ENCODE measurements around the gene N4BP3.
"Not testable (repeated sequence)": the region's sequence is repeated elsewhere in the genome, so short reads cannot be mapped to it uniquely, and the experiment has no call there.

The N4BP3 gene

DNA sequence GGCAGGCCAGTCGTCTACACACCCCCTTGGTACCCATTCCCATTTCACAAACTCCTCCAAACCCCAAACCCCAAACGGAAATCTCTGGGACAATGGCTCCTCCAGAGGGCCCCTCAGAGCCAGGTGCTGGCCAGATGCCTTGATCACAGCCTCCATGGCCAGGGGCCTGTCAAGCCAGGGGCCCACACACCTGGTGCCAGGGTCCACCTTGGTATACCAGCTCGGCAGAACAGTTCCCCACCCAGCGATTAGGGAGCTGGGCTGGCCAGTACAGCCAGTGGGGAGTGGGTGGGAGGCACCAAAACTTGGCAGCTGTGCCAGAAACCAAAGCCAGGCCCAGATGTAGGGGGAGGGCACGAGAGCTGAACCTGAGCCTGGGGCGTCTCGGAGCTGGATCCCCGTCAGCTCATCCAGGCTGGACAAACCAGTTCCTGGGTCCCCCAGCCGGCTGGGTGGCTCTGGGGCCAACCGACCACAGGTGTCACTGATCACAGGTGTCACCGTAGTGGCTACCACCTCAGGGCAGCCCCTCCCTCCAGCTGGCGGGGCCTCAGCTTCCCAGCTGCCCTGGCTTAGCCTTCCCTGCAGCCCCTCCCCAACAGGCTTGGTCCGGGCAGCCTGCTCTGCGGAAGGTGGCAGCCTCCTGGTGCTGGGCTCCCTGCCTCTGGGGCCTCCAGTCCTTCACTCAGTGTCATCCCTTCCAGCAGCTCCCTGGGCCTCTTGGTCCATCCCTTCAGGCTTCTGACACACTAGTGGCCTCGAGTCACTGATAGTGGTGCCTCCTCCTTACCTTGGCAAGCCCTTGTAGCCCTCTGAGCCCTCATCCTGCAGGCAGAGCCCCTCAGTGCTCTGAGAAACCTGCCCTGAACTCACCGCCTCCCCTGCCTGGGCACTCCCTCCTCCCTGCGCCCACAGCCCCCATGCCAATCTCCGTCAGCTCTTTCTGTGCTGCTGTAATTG, 10.9 kb downstream of the N4BP3 start:
- no peak for DNase-seq

DNA sequence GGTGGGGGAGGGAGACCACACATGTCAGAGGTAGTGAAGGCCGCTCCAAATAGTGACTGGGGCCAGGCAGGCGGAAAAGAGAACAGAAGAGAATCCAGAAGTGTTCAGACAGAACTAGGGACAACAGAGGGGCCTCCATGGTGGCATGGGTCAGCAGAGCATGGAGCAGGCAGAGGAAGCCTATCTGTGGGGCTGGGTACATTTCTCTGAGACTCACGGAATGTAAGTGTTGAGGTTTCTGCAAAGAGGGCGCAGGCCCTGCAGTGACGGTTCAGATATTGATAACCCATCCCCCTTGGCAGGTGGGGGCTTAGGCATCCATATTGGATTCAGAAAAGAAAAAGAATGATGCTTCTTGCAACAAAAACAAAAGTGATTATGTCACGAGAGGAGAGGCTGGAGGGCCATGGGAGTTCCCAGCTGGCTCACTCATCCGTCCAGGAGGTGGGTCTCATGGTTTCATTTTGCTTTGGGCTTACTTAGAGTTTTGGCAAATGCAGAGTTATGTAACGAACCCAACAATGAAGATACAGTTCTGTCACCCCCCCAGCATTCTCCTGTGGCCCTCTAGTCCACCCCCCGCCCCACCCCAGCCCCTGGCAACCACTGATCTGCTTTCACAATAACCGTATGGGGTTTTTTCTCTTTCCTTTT, 12.0 kb downstream of the N4BP3 start:
- no peak for DNase-seq

DNA sequence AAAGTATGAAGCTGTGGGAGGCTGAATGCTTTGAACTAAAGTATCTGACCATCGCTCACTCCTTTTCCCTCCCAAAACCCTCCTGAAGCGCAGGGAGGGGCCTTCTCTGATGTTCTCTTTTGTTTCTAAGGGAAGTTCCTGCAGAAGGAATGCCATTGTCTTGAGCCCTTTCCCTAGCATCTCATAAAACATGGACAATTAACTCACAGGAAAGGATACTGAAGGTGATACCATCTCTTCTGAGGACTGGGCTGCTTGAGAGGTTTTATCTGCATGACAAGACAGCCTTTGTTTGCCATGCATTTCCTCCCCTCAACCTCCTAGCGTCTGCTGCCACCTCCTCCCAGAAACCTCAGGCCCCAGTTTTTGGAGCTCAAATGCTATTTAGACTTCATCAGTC, 13.2 kb downstream of the N4BP3 start:
- no peak for DNase-seq

DNA sequence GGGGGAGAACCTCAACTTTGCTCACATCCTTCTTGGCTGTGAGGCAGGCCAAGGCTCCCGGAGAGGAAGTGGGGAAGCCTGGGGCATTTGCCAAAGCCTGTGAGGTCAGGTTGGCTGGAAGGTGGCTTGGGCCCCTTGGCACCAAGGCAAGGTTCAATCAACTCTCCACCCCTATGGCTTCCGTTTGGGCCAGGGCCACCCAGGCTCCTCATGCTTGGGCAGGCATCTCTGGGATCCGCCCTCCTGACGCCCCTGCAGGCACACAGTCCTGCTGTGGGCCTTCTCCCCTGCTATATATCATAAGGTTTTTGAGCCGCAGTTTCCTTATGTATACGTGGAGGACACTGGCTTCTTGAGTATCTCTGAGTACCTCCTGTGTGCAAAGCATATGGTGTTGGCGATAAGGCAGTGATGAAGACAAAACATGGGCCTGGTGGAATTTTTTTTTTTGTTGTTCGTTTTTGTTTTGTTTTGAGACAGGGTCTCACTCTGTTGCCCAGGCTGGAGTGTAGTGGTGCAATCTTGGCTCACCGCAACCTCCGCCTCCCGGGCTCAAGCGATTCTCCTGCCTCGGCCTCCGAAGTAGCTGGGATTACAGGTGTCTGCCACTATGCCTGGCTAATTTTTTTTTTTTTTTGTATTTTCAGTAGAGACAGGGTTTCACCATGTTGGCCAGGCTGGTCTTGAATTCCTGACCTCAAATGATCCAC, 14.1 kb downstream of the N4BP3 start:
- not testable (repeated sequence) for DNase-seq

- DNase-seq: no peak
These were observed 16.0 kb downstream of the N4BP3 start for GRCh38 chr5:178129296-178129695.

DNA sequence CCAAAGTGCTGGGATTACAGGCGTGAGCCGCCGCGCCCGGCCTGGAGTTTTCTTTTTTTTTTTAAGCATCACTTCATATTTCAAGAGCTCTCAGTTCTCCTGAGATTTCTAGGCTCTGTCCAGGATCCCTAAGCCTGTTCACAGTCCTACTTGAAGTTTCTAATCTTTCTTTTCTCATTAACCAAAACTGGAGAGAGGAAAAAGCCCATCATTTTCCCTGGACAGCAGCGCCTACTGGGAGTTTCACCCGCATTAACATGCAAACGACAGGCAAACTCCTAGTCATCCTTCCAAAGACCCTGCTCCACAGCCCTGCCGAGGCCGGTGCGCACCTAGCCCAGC, 16.9 kb downstream of the N4BP3 start:
- not testable (repeated sequence) for DNase-seq

DNA sequence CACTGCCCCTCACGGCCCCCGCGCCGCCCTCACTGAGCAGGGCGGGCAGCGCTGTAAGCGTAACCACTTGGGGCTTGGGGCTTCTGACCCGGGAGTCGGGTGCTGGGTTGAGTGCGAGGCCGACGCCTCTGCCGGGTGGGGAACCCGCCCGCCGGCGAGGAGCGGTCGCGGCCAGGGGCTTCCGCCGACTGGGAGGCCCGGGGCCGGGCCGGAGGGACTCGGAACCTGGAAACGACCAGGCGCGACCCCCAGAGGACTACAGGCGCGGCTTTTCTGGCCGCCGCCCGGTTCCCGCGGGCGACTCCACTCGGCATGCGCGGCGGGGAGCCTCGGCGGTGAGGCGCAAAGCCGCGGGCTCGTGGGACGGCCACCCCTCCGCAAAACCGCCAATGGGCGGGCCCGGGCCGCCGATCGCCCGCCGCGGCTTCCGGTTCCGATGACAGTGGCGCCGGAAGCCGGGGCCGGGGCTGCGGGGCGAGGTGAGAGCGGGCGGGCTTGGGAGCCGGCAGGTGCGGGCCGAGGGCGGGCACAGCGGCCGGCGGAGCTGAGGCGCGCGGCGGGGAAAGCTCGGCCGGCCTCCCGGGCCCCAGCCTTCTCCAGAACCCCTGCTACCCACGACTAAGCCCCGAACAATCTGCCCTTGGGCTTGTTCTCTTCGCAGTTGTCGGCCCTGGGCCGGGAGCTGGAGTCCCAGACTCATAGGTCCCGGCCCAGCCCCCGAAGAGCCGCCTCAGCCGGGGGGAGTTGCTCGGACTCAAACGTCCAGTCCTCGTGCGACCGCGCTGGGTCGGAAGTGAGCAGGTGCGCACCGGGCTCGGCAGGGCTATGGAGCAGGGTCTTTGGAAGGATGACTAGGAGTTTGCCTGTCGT, 17.5 kb downstream of the N4BP3 start, which contains the start of gene RMND5B:
TSS of gene RMND5B (plus strand) at position 439 of the 870 bp plus-strand sequence. CDS start 7,106 bp downstream, outside the sequence.
- peak; percentile 7 for DNase-seq

- DNase-seq: no peak
These were observed 18.2 kb downstream of the N4BP3 start for GRCh38 chr5:178131446-178131996.

GRCh38 chr5:178136990-178137389, 23.7 kb downstream of the N4BP3 start:
- no peak for DNase-seq

GRCh38 chr5:178137991-178138390, 24.7 kb downstream of the N4BP3 start:
- no peak for DNase-seq

- no peak for DNase-seq
These were observed 28.2 kb downstream of the N4BP3 start for GRCh38 chr5:178141550-178141949.

GRCh38 chr5:178142642-178143041, 29.3 kb downstream of the N4BP3 start:
- DNase-seq: no peak

DNA sequence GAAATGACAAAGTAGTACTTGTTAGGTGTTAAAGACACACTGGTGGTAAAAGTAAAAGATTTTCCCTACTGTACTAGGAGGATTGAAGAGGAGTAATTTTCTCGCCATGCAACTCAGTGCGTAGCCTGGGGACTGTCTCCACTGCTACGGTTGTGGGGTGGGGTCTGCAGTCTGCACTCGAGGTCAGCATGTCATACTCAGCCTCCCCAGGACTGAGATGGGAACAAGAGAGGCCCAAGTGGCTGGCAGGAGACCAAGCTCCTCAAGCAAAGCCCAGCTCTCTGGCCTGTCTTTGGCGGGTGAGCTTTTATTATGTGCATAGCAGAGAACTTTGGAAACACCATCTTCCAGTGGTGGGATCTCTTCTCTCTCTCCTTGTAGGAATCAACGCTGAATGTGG, 29.9 kb downstream of the N4BP3 start:
- DNase-seq: no peak

DNA sequence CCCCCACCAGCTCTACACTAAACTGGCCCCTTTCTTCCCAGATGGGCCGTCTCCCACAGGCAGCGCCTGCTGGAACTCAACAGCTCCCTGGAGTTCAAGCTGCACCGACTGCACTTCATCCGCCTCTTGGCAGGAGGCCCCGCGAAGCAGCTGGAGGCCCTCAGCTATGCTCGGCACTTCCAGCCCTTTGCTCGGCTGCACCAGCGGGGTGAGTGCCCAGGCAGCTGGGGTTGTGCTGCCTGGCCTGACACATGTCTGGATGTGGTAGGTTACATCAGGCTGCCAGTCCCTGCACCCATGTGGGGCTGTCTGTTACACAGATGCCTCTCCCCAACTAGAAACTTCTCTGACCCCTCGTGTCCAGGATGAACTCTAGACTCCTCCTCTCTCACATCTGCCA, 30.6 kb downstream of the N4BP3 start:
- no peak for DNase-seq

DNA sequence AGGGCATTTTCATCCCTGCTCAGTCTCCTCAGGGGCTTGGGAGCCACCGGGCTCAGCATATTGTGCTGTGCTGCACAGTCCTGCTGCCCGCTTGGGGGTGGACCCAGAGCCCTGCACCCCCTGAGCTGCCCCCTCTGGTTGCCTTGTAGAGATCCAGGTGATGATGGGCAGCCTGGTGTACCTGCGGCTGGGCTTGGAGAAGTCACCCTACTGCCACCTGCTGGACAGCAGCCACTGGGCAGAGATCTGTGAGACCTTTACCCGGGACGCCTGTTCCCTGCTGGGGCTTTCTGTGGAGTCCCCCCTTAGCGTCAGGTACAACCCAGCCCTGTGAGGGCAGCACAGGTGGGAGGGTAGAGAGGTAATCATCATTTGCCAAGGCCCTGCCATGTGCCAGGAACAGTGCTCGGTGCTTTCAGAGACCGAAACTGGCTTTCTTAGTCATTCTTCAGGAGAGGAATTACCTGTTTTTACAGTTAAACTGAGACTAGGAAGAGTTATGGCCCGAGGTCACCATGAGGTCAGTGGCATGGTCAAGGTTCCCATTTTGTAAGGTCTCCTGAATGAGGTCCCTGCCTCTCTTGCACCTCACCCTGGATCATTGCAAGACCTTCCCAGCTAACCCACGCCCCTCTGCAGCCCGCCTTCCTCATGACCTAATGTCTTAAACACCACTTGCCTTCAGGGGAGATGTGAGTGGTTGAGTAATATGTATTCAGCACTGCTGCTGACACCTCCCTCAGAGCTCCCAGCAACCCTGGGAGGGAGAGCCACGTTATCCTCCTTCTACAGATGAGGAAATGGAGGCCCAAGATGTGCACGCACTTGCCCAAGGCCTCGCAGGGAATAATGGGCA, 32.9 kb downstream of the N4BP3 start:
- no peak for DNase-seq

DNA sequence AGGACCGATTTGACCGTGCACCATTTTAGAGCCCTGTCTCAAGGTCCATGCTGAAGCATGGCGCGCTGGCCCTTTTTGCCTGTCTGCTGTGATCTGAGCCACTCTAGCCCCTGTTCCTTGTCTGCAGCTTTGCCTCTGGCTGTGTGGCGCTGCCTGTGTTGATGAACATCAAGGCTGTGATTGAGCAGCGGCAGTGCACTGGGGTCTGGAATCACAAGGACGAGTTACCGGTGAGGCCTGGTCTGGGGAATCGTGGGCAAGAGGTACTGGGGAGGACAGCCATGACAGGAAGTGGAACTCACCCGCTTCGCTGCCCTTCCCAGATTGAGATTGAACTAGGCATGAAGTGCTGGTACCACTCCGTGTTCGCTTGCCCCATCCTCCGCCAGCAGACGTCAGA, 34.1 kb downstream of the N4BP3 start:
- no peak for DNase-seq

- no peak for DNase-seq
These were observed 36.0 kb downstream of the N4BP3 start for GRCh38 chr5:178149199-178149932.

DNA sequence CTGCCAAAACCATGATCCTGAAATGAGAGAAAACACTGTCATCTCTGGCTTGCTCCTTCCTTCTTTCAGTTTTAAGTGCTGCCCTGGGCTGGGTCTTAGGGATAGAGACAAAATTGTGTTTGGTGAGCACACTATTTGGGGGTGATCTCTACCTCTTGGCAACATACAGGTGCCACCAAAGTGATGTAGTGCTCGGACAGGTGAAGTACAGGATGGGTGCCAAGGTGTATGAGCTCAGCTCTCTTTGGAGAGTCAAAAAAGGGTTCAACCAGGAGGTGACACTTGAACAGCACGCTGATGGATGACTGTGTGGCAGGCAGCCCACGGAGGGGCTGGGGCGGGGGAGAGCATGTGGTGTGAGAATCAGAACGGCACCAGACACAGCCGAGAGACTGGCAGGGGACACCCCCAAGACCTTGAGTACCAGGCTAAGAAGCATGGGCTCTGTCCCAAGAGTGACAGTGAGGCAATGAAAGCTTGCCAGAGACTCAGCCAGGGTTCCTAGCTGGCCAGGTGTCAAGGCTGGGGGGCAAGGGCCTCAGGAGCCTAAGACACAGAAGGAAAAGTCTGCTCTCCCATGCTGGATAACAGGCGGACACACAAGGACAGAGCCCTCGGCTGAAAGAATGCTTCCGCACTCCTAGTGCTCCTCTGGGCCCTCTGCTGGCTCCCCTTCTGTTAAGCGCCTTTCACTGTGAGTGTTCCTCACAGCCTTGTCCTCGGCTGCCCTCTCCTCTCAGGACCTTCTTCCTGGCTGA, 37.8 kb downstream of the N4BP3 start:
- DNase-seq: no peak
